AG04449 (cell line): Measurements from ENCODE around the gene RELA.
"Not testable (repeated sequence)": the region's sequence is repeated elsewhere in the genome, so short reads cannot be mapped to it uniquely, and the experiment has no call there.

Source experiments
- CTCF ChIA-PET: fragments of 350-600 bp; formaldehyde crosslinking; extraction: SDS; loops from one replicate; lab custom pipeline; 2021; ENCODE audit warnings: antibody characterized with exemption; lab: Yijun Ruan, JAX
- POLR2A ChIA-PET: fragments of 400-600, 350-600 bp; formaldehyde crosslinking; extraction: SDS; loops from one replicate; lab custom pipeline; 2020; ENCODE audit warnings: antibody characterized with exemption, inconsistent platforms; lab: Yijun Ruan, JAX
- DNase-seq: peaks from one replicate; pipeline ENCODE4 v3.0.0-alpha.2; 2010; ENCODE audit warnings: low read depth, low spot score
- H3K4me3 ChIP-seq: 2 replicates; pipeline ENCODE4 v1.5.1; 2011; ENCODE audit warnings: low read depth, mild to moderate bottlenecking, control low read depth, low read length
- CTCF ChIP-seq: IDR thresholded peaks from one replicate; pipeline ENCODE4 v1.5.1; 2011; ENCODE audit warnings: mild to moderate bottlenecking, moderate library complexity, low read length, control low read depth, inconsistent platforms; ENCODE audit not compliant: insufficient read depth; ENCODE audit errors: missing control alignments

RELA gene

GRCh38 chr11:65672982-65673381 lies 10.3 kb upstream of the RELA start:
- H3K4me3 ChIP-seq = no peak overlapping the region
- DNase-seq = no peak
- CTCF ChIA-PET = interaction anchor here (0.7 to 1.4 kb wide), 3 partner anchors 12 to 72 kb away, joined by 3 to 5 read pairs (median 3); partner anchors contain the start of gene KAT5
- no peak for TF ChIP-seq CTCF
- POLR2A ChIA-PET = no interaction called here

GRCh38 chr11:65672180-65672860 lies 9.6 kb upstream of the RELA start:
- TF ChIP-seq CTCF = no peak
- CTCF ChIA-PET = interaction anchor here (0.7 to 1.1 kb wide), 3 partner anchors 12 to 108 kb away, joined by 3 to 4 read pairs (median 3); no protein-coding TSS in a partner anchor
- POLR2A ChIA-PET = no interaction called here
- no peak for DNase-seq
- no peak overlapping the region for H3K4me3 ChIP-seq

- H3K4me3 ChIP-seq = peak overlapping the region; percentile 97
- TF ChIP-seq CTCF = no peak
- POLR2A ChIA-PET = interaction anchor here (0.6 to 4.0 kb wide), 7 partner anchors 11 to 387 kb away, joined by 3 to 24 read pairs (median 4); partner anchors contain the start of genes CFL1, MUS81 and RNASEH2C
- DNase-seq = no peak
- CTCF ChIA-PET = interaction anchor here (0.9 to 2.2 kb wide), 8 partner anchors 13 to 325 kb away, joined by 3 to 10 read pairs (median 4); partner anchors contain the start of genes KAT5 and MUS81
These were observed 1.0 kb upstream of the RELA start for GRCh38 chr11:65663639-65664200.

GRCh38 chr11:65662247-65662798 lies 393 bp downstream of the RELA start:
- DNase-seq = no peak
- POLR2A ChIA-PET = interaction anchor here (0.6 to 4.0 kb wide), 8 partner anchors 10 to 265 kb away, joined by 3 to 24 read pairs (median 4); partner anchors contain the start of genes CFL1, MUS81 and RNASEH2C
- CTCF ChIA-PET = interaction anchor here (1.3 to 2.2 kb wide), 4 partner anchors 9 to 326 kb away, joined by 3 to 6 read pairs (median 4); partner anchors contain the start of genes KAT5 and MUS81
- TF ChIP-seq CTCF = no peak
- peak overlapping the region; percentile 97 for H3K4me3 ChIP-seq

- POLR2A ChIA-PET = interaction anchor here (4.0 kb wide), 1 partner anchor 9 kb away, joined by 24 read pairs; no protein-coding TSS in a partner anchor
These were observed 993 bp downstream of the RELA start for GRCh38 chr11:65661599-65662246.

GRCh38 chr11:65660908-65661307 lies 1.8 kb downstream of the RELA start:
- ChIA-PET CTCF (interaction anchor here (1.1 to 1.3 kb wide), 3 partner anchors 35 to 88 kb away, joined by 3 to 5 read pairs (median 4); partner anchors contain the start of gene FAM89B), POLR2A (interaction anchor here (4.0 kb wide), 1 partner anchor 8 kb away, joined by 24 read pairs; no protein-coding TSS in a partner anchor)
- H3K4me3 ChIP-seq, DNase-seq: not testable (repeated sequence)

More at GRCh38 chr11:65661599-65662246, 993 bp downstream of the RELA start:
- no peak for TF ChIP-seq CTCF
- no peak for DNase-seq
- CTCF ChIA-PET = interaction anchor here (1.1 to 1.6 kb wide), 4 partner anchors 8 to 327 kb away, joined by 3 to 4 read pairs (median 4); no protein-coding TSS in a partner anchor
- H3K4me3 ChIP-seq = peak overlapping the region; percentile 97
